BJ (cell line): Measurements from ENCODE around the gene KCNJ12. TPM values are rescaled to one million over a fixed set of nuclear protein-coding genes. Genes with fewer than 3 reads are reported as not detected.
"Not testable (repeated sequence)": the region's sequence is repeated elsewhere in the genome, so short reads cannot be mapped to it uniquely, and the experiment has no call there.

Source experiments
- CTCF ChIA-PET: fragments of 350-600 bp; formaldehyde crosslinking; extraction: SDS; loops from one replicate; lab custom pipeline; 2021; ENCODE audit warnings: antibody characterized with exemption, inconsistent platforms; lab: Yijun Ruan, JAX
- POLR2A ChIA-PET: fragments of 300-600 bp; sonication (Branson Sonifier 250); formaldehyde crosslinking; extraction: SDS; loops from one replicate; lab custom pipeline; 2021; ENCODE audit warnings: antibody characterized with exemption; lab: Charles Lee
- DNase-seq: peaks from one replicate; pipeline ENCODE4 v3.0.0-alpha.2; 2011; ENCODE audit warnings: low read depth
- H3K27me3 ChIP-seq: 2 replicates; pipeline ENCODE4 v1.6.0; 2011; ENCODE audit warnings: low read length; ENCODE audit not compliant: control insufficient read depth, insufficient read depth
- H3K36me3 ChIP-seq: 2 replicates; pipeline ENCODE4 v1.5.1; 2011; ENCODE audit warnings: low read length; ENCODE audit not compliant: control insufficient read depth, insufficient read depth
- H3K4me3 ChIP-seq: 2 replicates; pipeline ENCODE4 v1.5.1; 2011; ENCODE audit warnings: low read depth, mild to moderate bottlenecking, control low read depth, low read length
- CTCF ChIP-seq: IDR thresholded peaks from 2 replicates; pipeline ENCODE4 v1.5.1; 2011; ENCODE audit warnings: low read depth, mild to moderate bottlenecking, control low read depth, inconsistent platforms, low read length, moderate library complexity; ENCODE audit not compliant: insufficient read depth
- polyA plus RNA-seq: library from polyadenylated mRNA; depleted of rRNA; stranded (reverse); fragments of >200 nt; gene quantifications from 2 replicates; pipeline ENCODE4 v1.2.3, GENCODE V29; 2011

KCNJ12 gene
- polyA plus RNA-seq, 1 experiment: 0.13 TPM

GRCh38 chr17:21417921-21418320 is 41.8 kb downstream of the KCNJ12 start:
- no peaks in the 10 kb centered on the region for H3K27me3 ChIP-seq
- H3K4me3 ChIP-seq: no peak overlapping the region
- no peak for TF ChIP-seq CTCF
- no peak for DNase-seq
- POLR2A ChIA-PET: no interaction called here
- CTCF ChIA-PET: no interaction called here
- no peaks in the 10 kb centered on the region for H3K36me3 ChIP-seq

DNA sequence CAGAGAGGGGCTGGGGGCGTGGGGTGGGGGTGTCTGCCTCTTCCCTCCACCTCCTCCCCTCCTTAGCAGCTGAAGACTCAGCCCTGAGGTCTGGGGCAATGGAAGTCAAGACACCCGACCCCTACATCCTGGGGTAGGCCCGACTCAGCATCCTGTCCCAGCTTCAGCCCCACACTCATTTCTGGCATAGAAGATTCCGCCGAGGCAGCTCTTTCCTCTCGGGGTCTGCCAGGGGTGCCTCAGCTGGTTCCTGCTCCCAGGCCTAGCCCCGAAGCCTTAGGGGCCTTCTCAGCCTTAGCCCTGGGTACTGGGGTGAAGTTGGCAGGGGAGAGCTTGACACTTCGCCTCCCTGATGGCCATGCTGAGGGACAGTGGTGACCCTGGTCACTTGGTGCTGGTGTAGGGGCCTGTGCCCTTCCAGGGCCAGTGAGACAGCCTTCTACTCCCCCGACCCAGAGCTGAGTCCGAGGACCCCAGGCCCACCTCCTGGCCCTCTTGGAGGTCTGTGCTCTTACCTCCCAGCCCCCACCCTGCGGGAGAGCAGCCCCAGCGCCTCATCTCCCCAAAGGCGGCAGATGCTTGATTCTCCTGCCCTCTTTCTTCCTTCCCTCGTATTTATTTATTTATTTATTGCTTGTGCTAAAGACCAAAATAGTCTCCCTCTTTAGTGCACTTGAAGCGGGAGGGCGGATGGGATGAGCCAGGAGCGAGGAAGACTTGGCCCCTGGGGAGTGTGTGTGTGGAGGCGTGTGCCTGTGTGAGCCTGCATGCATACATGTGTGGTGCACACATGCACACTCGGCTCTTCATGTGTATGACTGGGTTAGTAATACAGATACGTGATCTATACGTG is 42.5 kb downstream of the KCNJ12 start:
- Histone ChIP-seq H3K27me3 (no peaks in the 10 kb centered on the region), H3K4me3 (no peak overlapping the region), H3K36me3 (no peaks in the 10 kb centered on the region)
- DNase-seq: no peak
- CTCF ChIA-PET: no interaction called here
- no peak for TF ChIP-seq CTCF
- POLR2A ChIA-PET: no interaction called here

- CTCF ChIA-PET: no interaction called here
Measured at GRCh38 chr17:21419299-21420239, 43.4 kb downstream of the KCNJ12 start.

DNA sequence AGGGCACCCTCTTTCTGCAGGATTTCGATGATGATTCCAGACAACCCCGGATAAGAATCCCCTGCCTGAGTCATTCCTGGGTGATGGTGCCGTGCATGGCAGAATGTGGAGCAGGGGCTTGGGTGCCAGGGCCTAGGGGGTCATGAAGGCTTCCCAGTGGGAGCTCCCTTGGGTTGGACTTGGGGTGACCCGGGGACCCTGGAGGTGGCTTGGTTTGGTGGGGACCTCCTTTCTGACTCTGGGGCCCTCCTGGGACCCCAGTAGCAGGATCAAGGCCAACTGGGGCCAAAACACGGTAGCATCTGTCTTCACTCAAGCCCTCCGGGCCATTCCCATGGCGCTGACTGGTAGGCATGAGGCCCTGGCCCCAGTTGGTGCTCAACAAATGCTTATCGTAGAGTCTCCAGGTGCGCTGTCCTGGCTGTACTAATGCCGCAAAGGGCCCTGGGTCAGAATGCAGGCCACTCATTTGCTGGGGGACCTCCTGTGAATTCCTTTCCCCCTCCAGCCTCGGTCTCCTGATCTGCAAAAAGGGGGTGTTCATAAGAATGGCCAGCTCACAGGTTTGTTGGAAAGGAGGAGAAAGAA is 44.4 kb downstream of the KCNJ12 start:
- H3K4me3 ChIP-seq, H3K36me3 ChIP-seq, CTCF ChIA-PET, H3K27me3 ChIP-seq, POLR2A ChIA-PET, DNase-seq: not testable (repeated sequence)

More at GRCh38 chr17:21419299-21420239, 43.4 kb downstream of the KCNJ12 start:
- TF ChIP-seq CTCF: no peak
- no peak overlapping the region for H3K4me3 ChIP-seq
- POLR2A ChIA-PET: no interaction called here
- H3K27me3 ChIP-seq: no peaks in the 10 kb centered on the region
- DNase-seq: no peak
- H3K36me3 ChIP-seq: no peaks in the 10 kb centered on the region

DNA sequence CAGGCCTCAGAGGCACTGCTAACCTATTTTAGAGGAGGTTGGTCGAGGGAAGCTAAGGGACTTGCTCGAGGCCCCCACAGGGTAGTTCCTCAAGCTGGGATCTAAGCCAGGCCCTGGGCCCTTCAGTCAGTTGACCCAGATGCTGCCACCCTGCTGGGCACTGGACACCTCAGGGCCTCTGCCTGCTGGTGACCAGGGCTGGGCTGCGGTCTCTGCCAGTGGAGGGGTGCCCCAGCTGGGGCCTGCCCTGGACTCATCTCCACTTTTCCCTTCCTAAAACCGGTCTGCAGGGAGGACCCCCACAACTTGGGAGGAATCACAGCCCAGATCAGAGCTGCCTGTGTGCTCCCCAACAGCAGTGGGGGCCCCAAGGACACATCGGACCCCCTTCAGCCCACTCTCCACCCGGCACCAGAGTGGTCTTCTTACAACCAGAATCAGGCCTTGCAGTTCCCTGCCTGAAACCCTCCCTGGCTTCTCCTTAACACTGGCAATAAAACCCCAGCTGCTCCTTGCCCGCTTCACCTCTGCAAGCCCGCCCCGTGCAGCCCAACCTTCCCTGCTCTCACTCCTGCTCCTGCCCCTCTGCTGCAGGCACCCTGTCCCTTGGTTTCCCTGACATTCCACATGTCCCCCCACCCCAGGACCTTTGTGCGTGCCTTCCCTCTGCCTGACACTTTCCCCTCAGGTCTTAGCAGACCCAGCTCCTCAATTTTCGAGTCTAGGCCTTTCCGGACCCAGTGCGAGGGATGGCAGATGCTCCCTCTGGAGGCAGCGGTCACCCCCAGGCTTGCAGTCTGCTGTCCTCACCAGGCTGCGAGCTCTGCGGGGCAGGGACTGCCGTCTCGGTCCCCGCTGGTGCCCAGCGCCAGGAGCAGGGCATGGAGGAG is 45.5 kb downstream of the KCNJ12 start:
- H3K36me3 ChIP-seq, H3K4me3 ChIP-seq, POLR2A ChIA-PET, DNase-seq, CTCF ChIA-PET, H3K27me3 ChIP-seq: not testable (repeated sequence)

- POLR2A ChIA-PET, H3K36me3 ChIP-seq, H3K27me3 ChIP-seq, H3K4me3 ChIP-seq, DNase-seq, CTCF ChIA-PET: not testable (repeated sequence)
Measured at GRCh38 chr17:21422311-21423189, 46.4 kb downstream of the KCNJ12 start.

DNA sequence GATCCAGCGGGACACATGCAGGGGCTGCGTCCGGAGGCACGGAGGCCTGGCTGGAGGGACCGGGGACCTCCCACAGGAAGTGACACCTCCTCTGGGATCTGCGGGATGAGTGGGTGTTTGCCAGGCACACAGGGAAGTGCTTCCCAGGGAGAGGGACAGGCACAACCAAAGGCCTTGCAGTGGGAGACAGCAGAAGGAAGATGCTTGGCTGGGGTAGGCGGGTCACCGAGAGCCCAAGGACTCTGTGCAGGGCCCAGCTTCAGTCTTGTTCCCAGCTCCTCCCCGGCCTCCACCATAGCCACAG is 47.0 kb downstream of the KCNJ12 start:
- CTCF ChIA-PET, H3K36me3 ChIP-seq, DNase-seq: not testable (repeated sequence)

GRCh38 chr17:21424697-21425096 is 48.5 kb downstream of the KCNJ12 start:
- CTCF ChIA-PET, DNase-seq, H3K27me3 ChIP-seq, POLR2A ChIA-PET, H3K4me3 ChIP-seq, H3K36me3 ChIP-seq: not testable (repeated sequence)

More for the DNA sequence above, 47.0 kb downstream of the KCNJ12 start:
- POLR2A ChIA-PET, H3K4me3 ChIP-seq, H3K27me3 ChIP-seq: not testable (repeated sequence)
